LNCaP clone FGC (cell line): ENCODE measurements around the gene CCR6.

Experiments used
- DNase-seq: peaks from one replicate; pipeline ENCODE4 v3.0.0-alpha.2; 2011; ENCODE audit warnings: low read depth
- H3K4me3 ChIP-seq: 2 replicates; pipeline ENCODE4 v1.5.1; 2011; ENCODE audit warnings: mild to moderate bottlenecking, low read depth, low read length, control low read depth
- CTCF ChIP-seq: IDR thresholded peaks from 2 replicates; pipeline ENCODE4 v1.5.1; 2012; ENCODE audit warnings: mild to moderate bottlenecking; ENCODE audit not compliant: control insufficient read depth, insufficient read depth; ENCODE audit errors: extremely low read depth

CCR6 gene

GRCh38 chr6:167113935-167114910, 8.7 kb upstream of the CCR6 start:
- no peak for TF ChIP-seq CTCF
- no peak for DNase-seq
- no peak overlapping the region for H3K4me3 ChIP-seq

- DNase-seq, result no peak
- TF ChIP-seq CTCF, result no peak
- H3K4me3 ChIP-seq, result no peak overlapping the region
These were observed 7.8 kb upstream of the CCR6 start for GRCh38 chr6:167115054-167115453.

- DNase-seq, result no peak
- TF ChIP-seq CTCF, result no peak
- H3K4me3 ChIP-seq, result no peak overlapping the region
These were observed 6.6 kb upstream of the CCR6 start for GRCh38 chr6:167116109-167116837.

GRCh38 chr6:167116838-167117228, 6.1 kb upstream of the CCR6 start:
- H3K4me3 ChIP-seq, result no peak overlapping the region
- DNase-seq, result no peak
- TF ChIP-seq CTCF, result no peak

- no peak for TF ChIP-seq CTCF
- no peak for DNase-seq
- H3K4me3 ChIP-seq, result no peak overlapping the region
These were observed 4.9 kb upstream of the CCR6 start for GRCh38 chr6:167118006-167118405.

- no peak for TF ChIP-seq CTCF
- no peak overlapping the region for H3K4me3 ChIP-seq
- no peak for DNase-seq
These were observed 4.1 kb upstream of the CCR6 start for GRCh38 chr6:167118839-167119238.
